Fibroblast of lung (primary cell): ENCODE measurements around the gene LAT. TPM values are rescaled to one million over a fixed set of nuclear protein-coding genes. Genes with fewer than 3 reads are reported as not detected.

Experiments used
- DNase-seq, 2 donors: peaks; one replicate each; pipeline versions ENCODE4 v3.0.0 to v3.0.0-alpha.2; 2010; ENCODE audit warnings: low read depth in 2 of 2
- H2AFZ ChIP-seq: 2 replicates; pipeline ENCODE4 v1.5.1; 2012; ENCODE audit warnings: low read length, control low read depth, inconsistent platforms
- H3K27ac ChIP-seq: 2 replicates; pipeline ENCODE4 v1.5.1; 2011; ENCODE audit warnings: low read length, control low read depth; ENCODE audit not compliant: insufficient read depth
- H3K27me3 ChIP-seq: 2 replicates; pipeline ENCODE4 v1.5.1; 2011; ENCODE audit warnings: mild to moderate bottlenecking, low read length; ENCODE audit not compliant: control insufficient read depth, insufficient read depth
- H3K36me3 ChIP-seq: 2 replicates; pipeline ENCODE4 v1.5.1; 2011; ENCODE audit warnings: low read length; ENCODE audit not compliant: control insufficient read depth, insufficient read depth
- H3K4me1 ChIP-seq: 2 replicates; pipeline ENCODE4 v1.5.1; 2011; ENCODE audit warnings: low read length; ENCODE audit not compliant: control insufficient read depth, insufficient read depth; ENCODE audit errors: extremely low read depth
- H3K4me2 ChIP-seq: 2 replicates; pipeline ENCODE4 v1.5.1; 2011; ENCODE audit warnings: low read length, control low read depth; ENCODE audit not compliant: insufficient read depth; ENCODE audit errors: extremely low read depth
- H3K4me3 ChIP-seq, 4 experiments: fragments of 200-600 bp in 1 of 4; sonication (generic) in 1 of 4; replicated peaks in 1 of 4; 2 replicates each; pipeline ENCODE4 v1.5.1; 2011 to 2016; ENCODE audit warnings: low read length in 4 of 4, low read depth in 3 of 4, mild to moderate bottlenecking in 3 of 4, control low read depth in 2 of 4, inconsistent platforms in 1 of 4, mixed read lengths in 1 of 4; ENCODE audit not compliant: insufficient read depth in 1 of 4; ENCODE audit errors: control extremely low read depth in 1 of 4
- H3K79me2 ChIP-seq: 2 replicates; pipeline ENCODE4 v1.5.1; 2012; ENCODE audit warnings: mild to moderate bottlenecking, low read length, inconsistent platforms; ENCODE audit not compliant: control insufficient read depth, insufficient read depth
- H3K9ac ChIP-seq: 2 replicates; pipeline ENCODE4 v1.5.1; 2011; ENCODE audit warnings: mild to moderate bottlenecking, low read length, control low read depth; ENCODE audit not compliant: insufficient read depth
- H3K9me3 ChIP-seq: 2 replicates; pipeline ENCODE4 v1.5.1; 2012; ENCODE audit warnings: low read depth, low read length; ENCODE audit not compliant: control insufficient read depth, insufficient read depth
- H4K20me1 ChIP-seq: 2 replicates; pipeline ENCODE4 v1.5.1; 2011; ENCODE audit warnings: low read length; ENCODE audit not compliant: control insufficient read depth, insufficient read depth; ENCODE audit errors: extremely low read depth
- EZH2 ChIP-seq: IDR thresholded peaks from 2 replicates; pipeline ENCODE4 v1.5.1; 2012; ENCODE audit warnings: low read length, control low read depth, mild to moderate bottlenecking; ENCODE audit errors: missing control alignments
- polyA plus RNA-seq, 2 donors: library from polyadenylated mRNA; depleted of rRNA in 1 of 2; stranded (reverse) in 1 of 2; unstranded in 1 of 2; fragments of >200 nt; gene quantifications; 2 replicates each; pipeline ENCODE4 v1.2.1, GENCODE V29; 2011 to 2012; ENCODE audit warnings: missing spikeins in 1 of 2
- total RNA-seq: library from RNA; depleted of rRNA; stranded (reverse); fragments of >200 nt; gene quantifications from 2 replicates; pipeline ENCODE4 v1.2.1, GENCODE V29; 2014
- TF ChIP-seq, protein P1 (sequence below), 2 donors: IDR thresholded peaks in 1 of 2; conservative IDR thresholded peaks in 1 of 2; 1 replicate in 1 of 2; 2 replicates in 1 of 2; pipeline ENCODE4 v1.5.1; 2011 to 2012; ENCODE audit warnings: low read length in 2 of 2, control low read depth in 1 of 2, inconsistent platforms in 1 of 2, low read depth in 1 of 2, mild to moderate bottlenecking in 1 of 2

Gene LAT
- total and polyA plus RNA-seq, 2 donors (not counting 1 experiment from before 2014, with no cell fraction given) = 0.50 to 1.4 TPM

DNA sequence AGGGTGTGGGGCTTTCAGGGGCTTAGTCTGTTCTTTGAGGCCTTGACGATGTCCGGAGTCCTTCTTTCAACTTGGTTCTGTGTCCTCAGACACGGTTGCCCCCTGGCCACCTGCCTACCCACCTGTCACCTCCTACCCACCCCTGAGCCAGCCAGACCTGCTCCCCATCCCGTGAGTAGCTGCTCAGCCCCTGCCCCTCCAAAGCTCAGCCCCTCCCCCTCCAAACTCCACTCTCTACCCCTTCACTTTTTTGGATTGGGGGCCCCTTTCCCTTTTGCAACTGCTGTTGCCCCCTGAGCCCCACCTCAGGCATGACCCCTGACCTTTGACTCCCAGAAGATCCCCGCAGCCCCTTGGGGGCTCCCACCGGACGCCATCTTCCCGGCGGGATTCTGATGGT is 1.2 kb downstream of the LAT start:
- no peaks in the 10 kb centered on the region for H3K9me3 ChIP-seq
- H3K27ac ChIP-seq = no peak overlapping the region
- TF ChIP-seq, protein P1, sequence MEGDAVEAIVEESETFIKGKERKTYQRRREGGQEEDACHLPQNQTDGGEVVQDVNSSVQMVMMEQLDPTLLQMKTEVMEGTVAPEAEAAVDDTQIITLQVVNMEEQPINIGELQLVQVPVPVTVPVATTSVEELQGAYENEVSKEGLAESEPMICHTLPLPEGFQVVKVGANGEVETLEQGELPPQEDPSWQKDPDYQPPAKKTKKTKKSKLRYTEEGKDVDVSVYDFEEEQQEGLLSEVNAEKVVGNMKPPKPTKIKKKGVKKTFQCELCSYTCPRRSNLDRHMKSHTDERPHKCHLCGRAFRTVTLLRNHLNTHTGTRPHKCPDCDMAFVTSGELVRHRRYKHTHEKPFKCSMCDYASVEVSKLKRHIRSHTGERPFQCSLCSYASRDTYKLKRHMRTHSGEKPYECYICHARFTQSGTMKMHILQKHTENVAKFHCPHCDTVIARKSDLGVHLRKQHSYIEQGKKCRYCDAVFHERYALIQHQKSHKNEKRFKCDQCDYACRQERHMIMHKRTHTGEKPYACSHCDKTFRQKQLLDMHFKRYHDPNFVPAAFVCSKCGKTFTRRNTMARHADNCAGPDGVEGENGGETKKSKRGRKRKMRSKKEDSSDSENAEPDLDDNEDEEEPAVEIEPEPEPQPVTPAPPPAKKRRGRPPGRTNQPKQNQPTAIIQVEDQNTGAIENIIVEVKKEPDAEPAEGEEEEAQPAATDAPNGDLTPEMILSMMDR (conservative IDR thresholded peaks at IDR 0.05 in 1 of 2, IDR thresholded peaks at IDR 0.05 in 1 of 2; ENCODE audit: low read depth in 1 of 2, low read length in 2 of 2) = no peak
- TF ChIP-seq EZH2 = no peak
- H3K9ac ChIP-seq = no peak overlapping the region
- H3K79me2 ChIP-seq = no peaks in the 10 kb centered on the region
- H3K27me3 ChIP-seq = no peaks in the 10 kb centered on the region
- H4K20me1 ChIP-seq = no peaks in the 10 kb centered on the region
- H3K4me3 ChIP-seq = no peak overlapping the region
- peaks cover 21% of the 10 kb centered on the region for H3K36me3 ChIP-seq
- H3K4me1 ChIP-seq = no peaks in the 10 kb centered on the region
- DNase-seq = no peak
- no peak overlapping the region for H2AFZ ChIP-seq
- H3K4me2 ChIP-seq = no peak overlapping the region

GRCh38 chr16:28986492-28986891 is 1.6 kb downstream of the LAT start:
- no peak overlapping the region for H3K4me3 ChIP-seq
- no peak overlapping the region for H3K27ac ChIP-seq
- H2AFZ ChIP-seq = no peak overlapping the region
- TF ChIP-seq, protein P1 (conservative IDR thresholded peaks at IDR 0.05 in 1 of 2, IDR thresholded peaks at IDR 0.05 in 1 of 2; ENCODE audit: low read depth in 1 of 2, low read length in 2 of 2) = no peak
- no peak for TF ChIP-seq EZH2
- H4K20me1 ChIP-seq = no peaks in the 10 kb centered on the region
- H3K9ac ChIP-seq = no peak overlapping the region
- H3K27me3 ChIP-seq = no peaks in the 10 kb centered on the region
- H3K79me2 ChIP-seq = no peaks in the 10 kb centered on the region
- peaks cover 18% of the 10 kb centered on the region for H3K36me3 ChIP-seq
- H3K4me1 ChIP-seq = no peaks in the 10 kb centered on the region
- DNase-seq = no peak
- no peaks in the 10 kb centered on the region for H3K9me3 ChIP-seq
- no peak overlapping the region for H3K4me2 ChIP-seq

DNA sequence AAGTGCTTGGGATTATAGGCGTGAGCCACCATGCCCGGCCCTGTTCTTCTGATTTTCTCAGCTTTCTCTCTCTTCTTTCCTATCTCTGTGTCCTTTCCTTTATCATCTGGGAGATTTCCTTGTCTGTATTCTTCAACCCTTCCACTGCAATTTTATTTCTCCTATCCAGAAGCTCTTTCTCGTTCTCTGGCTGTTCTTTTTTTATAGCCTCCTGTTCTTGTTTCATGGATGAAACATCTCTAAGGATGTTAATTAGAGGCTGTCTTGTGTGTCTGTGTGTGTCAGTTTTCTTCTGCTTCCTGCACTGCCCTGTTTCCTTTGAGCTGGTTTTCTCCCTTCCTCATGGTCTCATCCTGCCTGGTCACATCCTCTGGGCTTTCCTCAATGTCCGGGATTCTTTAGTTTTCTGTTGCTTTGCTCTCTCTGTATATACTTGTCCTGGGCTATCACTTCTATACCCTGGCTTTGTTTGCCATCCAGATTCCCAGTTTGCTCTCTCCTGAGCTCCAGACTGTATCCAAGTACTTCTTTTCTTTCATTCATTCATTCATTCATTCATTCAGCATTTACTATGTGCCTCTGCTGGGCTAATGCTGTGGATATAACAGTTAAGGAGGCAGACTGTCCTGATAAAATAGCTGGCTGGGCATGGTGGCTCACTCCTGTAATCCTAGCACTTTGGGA is 2.5 kb downstream of the LAT start:
- Histone ChIP-seq H2AFZ (no peak overlapping the region), H3K4me3 (no peak overlapping the region), H3K79me2 (no peaks in the 10 kb centered on the region), H3K4me2 (no peak overlapping the region), H3K36me3 (peaks cover 11% of the 10 kb centered on the region), H3K27ac (no peak overlapping the region), H3K9ac (no peak overlapping the region), H3K4me1 (no peaks in the 10 kb centered on the region), H3K9me3 (no peaks in the 10 kb centered on the region), H3K27me3 (no peaks in the 10 kb centered on the region), H4K20me1 (no peaks in the 10 kb centered on the region)
- no peak for DNase-seq
- TF ChIP-seq, protein P1 (conservative IDR thresholded peaks at IDR 0.05 in 1 of 2, IDR thresholded peaks at IDR 0.05 in 1 of 2; ENCODE audit: low read depth in 1 of 2, low read length in 2 of 2) = no peak
- TF ChIP-seq EZH2 = no peak
